HG03095 (cell line): ENCODE results near the gene ACSM2A.
"Not testable (repeated sequence)": the region's sequence is repeated elsewhere in the genome, so short reads cannot be mapped to it uniquely, and the experiment has no call there.

Experiments used
- ATAC-seq: cut with Tn5 transposase; IDR thresholded peaks from one replicate; pipeline ENCODE4 v1.9.1; 2021; ENCODE audit warnings: moderate library complexity; ENCODE audit not compliant: unreplicated experiment

The ACSM2A gene

DNA sequence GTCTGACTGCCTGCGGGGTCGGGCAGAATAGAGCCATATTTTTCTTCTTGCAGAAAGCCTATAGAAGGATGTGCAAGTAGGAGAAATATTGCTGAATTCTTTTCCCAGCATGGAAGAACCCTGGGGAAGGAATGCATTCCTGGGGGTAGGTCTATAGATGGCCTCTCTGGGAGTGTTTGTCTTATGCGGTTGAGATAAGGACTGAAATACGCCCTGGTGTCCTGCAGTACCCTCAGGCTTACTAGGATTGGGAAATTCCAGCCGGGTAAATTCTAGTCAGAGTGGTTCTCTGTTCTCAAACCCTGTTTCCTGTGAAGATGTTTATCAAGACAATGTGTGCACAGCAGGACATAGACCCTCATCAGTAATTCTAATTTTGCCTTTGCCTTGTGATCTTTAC lies 2.3 kb downstream of the ACSM2A start:
- not testable (repeated sequence) for ATAC-seq

GRCh38 chr16:20459227-20459626 lies 7.9 kb downstream of the ACSM2A start:
- not testable (repeated sequence) for ATAC-seq

DNA sequence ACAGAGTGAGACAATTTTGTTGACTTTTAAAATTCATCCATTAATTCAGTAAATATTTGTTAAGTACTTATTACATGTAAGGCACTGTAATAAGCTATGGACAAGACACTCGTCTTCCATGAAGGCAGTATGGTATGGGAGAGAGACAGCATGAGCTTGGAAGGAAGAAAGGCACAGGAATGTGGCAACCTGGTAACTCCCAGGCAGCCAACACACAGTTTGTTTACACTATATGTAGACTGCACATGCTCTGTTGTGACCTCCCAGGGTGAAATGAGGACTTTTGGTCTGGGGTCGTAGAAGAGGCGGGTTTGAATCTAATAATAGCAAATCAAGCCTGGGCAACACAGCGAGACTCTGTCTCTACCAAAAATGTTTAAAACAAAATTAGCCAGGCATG lies 9.0 kb downstream of the ACSM2A start:
- ATAC-seq, result not testable (repeated sequence)

- not testable (repeated sequence) for ATAC-seq
These were observed 17.6 kb downstream of the ACSM2A start for GRCh38 chr16:20468954-20469353.

- not testable (repeated sequence) for ATAC-seq
These were observed 18.6 kb downstream of the ACSM2A start for GRCh38 chr16:20469930-20470329.

- ATAC-seq, result not testable (repeated sequence)
These were observed 19.4 kb downstream of the ACSM2A start for GRCh38 chr16:20470732-20471131.

GRCh38 chr16:20477188-20477744 lies 25.9 kb downstream of the ACSM2A start:
- not testable (repeated sequence) for ATAC-seq

DNA sequence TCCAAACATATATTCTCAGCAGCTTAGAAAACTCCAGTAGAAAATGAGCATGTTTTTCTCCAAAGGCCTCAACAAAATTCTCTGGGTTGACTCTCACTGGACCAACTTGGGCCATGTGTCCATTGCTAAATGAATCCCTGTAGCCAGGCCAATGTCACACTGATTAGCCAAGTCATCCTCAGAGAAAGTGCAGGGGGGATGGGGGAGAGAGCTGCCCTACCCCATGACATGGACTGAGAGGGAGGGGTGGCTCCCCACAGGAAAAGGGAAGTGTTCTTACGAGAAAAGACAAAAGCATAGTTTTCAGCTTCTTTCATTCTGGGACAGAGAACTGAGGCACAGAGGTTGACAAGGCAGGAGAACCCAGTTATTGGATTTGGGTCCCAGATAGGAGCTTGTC lies 32.7 kb downstream of the ACSM2A start:
- not testable (repeated sequence) for ATAC-seq

DNA sequence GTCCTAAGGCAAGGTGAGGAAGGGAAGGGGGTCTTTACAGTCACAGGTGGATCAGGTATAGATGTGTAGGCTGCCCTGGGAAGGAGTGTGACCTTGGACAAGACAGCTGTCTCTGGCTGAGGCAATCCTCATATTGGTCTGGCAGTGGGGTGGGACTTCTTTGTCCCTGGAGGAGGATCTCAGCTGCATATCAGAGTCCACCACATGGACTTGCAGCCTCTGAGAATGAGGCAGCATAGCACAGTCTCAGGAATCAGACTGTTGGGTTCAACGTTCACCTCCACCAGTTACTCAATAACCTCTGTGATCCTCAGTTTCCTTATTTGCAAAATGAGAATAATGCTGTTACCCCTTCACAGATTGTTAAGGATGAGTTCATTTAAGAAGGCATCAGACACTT lies 33.4 kb downstream of the ACSM2A start:
- no peak for ATAC-seq

GRCh38 chr16:20485408-20485807 lies 34.1 kb downstream of the ACSM2A start:
- ATAC-seq, result no peak

DNA sequence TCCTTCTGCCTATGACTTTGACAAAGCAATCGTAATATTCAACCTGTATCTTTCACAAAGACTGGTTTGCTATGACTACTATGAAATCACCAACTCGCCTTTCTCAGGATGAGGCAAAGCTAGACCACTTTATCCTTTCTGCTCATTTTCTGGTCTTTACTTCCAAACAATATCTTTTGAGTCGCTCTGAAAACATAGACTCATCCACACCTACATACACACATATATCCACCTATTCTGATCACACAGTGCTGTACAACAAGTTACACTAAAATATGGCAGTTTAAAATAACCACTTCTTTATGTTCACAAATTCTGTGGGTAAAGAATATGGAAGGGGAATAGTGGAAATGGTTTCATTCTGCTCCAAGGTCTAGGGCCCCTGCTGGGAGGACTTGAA lies 39.7 kb downstream of the ACSM2A start:
- ATAC-seq, result not testable (repeated sequence)

DNA sequence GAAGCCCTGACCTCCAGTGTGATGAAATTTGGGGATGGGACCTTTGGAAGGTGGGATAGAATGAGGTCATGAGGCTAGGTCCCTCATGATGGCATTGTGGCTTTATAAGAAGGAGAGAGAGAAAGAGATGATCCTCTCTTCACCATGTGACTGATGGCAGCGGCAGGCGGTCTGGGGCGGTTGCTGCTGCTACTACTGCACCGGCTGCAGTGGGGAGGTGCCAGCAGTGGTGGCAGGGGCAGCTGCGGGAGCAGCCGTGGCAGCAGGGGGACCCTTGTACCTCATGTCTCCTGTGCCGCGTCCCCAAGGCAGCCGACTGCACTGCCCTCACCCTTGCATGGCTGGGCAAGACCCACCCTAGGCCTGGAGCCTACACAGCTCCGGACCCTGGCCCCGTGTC lies 40.1 kb downstream of the ACSM2A start:
- ATAC-seq, result not testable (repeated sequence)

DNA sequence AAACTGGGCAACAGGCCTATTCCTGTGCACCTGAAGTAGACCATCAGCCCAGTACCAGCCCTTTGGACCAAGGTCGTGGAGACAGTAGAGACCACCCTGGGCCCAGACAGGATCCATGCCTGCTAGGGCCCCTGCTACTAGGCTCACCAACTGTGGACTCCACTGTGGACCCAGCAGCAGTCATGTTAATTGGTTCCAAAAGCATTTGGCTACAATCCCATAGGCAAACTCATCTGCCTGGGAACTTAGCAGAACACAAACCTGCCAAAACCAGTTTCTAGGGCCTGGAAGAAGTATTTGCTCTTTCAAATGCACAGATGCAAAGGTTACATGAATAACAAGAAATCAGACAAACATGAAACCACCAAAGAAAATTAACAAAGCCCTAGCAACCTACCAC lies 53.1 kb downstream of the ACSM2A start:
- ATAC-seq, result no peak

GRCh38 chr16:20507280-20507679 lies 56.0 kb downstream of the ACSM2A start:
- ATAC-seq, result no peak

DNA sequence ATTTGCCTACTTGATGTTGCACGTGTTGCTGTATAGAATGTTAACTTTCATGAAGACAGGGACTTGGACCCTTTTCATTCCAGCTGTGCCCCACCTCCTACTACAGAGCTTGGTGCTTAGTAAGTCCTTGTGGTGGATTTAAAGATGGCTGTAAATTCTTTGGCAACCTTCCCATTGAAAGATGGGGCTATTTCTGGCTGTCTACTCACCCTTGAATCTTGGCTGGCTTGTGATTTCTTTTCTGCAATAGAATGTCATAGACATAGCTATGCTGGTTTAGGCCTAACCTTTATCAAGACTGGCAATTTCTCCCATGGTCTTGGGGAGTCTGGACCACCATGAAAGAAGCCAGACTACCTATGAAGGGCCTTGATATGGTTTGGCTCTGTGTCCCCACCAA lies 59.0 kb downstream of the ACSM2A start:
- no peak for ATAC-seq

DNA sequence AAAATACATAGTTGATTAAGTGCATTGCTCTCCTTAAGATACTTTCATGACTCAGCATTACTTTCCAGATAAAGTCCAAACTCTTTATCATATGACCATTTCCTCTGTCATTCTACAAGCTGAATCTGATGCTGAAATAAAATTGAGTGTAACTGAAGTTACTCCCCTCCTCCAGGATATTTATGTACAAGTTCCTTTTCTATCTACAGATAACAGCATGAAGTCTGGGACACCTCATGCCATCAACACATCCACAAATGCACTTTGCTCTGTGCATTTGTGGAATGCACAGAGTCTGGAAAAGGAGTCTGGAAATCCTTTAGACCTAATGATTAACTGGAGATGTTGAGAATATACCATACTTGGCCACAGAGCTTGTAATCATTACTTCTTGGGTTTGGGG lies 64.4 kb downstream of the ACSM2A start:
- no peak for ATAC-seq

GRCh38 chr16:20517149-20517548 lies 65.8 kb downstream of the ACSM2A start:
- ATAC-seq, result no peak

- no peak for ATAC-seq
These were observed 67.9 kb downstream of the ACSM2A start for GRCh38 chr16:20519231-20519630.

DNA sequence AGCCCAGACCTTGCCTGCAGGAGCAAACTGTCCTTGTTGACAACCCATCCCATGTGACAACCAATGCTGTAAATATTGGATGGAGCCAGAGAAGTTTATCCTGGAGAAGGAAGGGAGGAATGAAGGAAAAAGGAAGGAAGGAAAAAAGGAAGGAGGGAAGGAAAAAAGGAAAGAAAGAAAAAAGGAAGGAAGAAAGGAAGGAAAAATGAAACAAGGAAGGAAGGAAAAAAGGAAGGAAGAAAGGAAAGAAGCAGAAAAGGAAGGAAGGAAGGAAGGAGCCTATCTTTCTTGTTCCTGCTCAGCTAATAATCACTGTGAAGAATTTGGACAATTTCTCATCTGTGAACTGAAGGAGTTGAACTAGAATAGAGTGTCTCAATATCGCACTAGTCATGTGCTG lies 68.8 kb downstream of the ACSM2A start:
- no peak for ATAC-seq

DNA sequence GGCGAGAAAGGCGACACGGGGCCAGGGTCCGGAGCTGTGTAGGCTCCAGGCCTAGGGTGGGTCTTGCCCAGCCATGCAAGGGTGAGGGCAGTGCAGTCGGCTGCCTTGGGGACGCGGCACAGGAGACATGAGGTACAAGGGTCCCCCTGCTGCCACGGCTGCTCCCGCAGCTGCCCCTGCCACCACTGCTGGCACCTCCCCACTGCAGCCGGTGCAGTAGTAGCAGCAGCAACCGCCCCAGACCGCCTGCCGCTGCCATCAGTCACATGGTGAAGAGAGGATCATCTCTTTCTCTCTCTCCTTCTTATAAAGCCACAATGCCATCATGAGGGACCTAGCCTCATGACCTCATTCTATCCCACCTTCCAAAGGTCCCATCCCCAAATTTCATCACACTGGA lies 80.5 kb downstream of the ACSM2A start:
- ATAC-seq, result not testable (repeated sequence)

GRCh38 chr16:20532284-20532792 lies 81.0 kb downstream of the ACSM2A start:
- not testable (repeated sequence) for ATAC-seq

GRCh38 chr16:20536669-20537068 lies 85.3 kb downstream of the ACSM2A start:
- not testable (repeated sequence) for ATAC-seq
